Left lung (tissue), 10 donors: Measurements from ENCODE around the gene SNX25. TPM values are rescaled to one million over a fixed set of nuclear protein-coding genes. Genes with fewer than 3 reads are reported as not detected.

Experiments used
- ATAC-seq: fragments of 200-7000 bp; cut with Tn5 transposase; one replicate; pipeline ENCODE4 v1.9.1; 2020; ENCODE audit warnings: moderate library complexity
- DNase-seq, 4 donors: peaks; one replicate each; pipeline ENCODE4 v3.0.0-alpha.2; 2013 to 2020
- H3K27ac ChIP-seq, 2 donors: fragments of 200-600 bp; sonication (generic) in 1 of 2; one replicate each; pipeline versions ENCODE4 v1.5.0 to v1.8.0; 2020 to 2021
- H3K27me3 ChIP-seq, 2 donors: fragments of 200-600 bp; sonication (generic) in 1 of 2; one replicate each; pipeline versions ENCODE4 v1.5.0 to v1.8.0; 2020 to 2021
- H3K36me3 ChIP-seq, 2 donors: fragments of 200-600 bp; sonication (generic) in 1 of 2; one replicate each; pipeline versions ENCODE4 v1.5.0 to v1.8.0; 2020 to 2021
- H3K4me1 ChIP-seq, 2 donors: fragments of 200-600 bp; one replicate each; pipeline ENCODE4 v1.8.0; 2021
- H3K4me3 ChIP-seq, 2 donors: fragments of 200-600 bp; sonication (generic) in 1 of 2; one replicate each; pipeline versions ENCODE4 v1.5.0 to v1.8.0; 2020 to 2021; ENCODE audit warnings: mild to moderate bottlenecking in 1 of 2
- H3K9me3 ChIP-seq, 2 donors: fragments of 200-600 bp; sonication (generic) in 1 of 2; one replicate each; pipeline versions ENCODE4 v1.5.0 to v1.8.0; 2020 to 2021
- CTCF ChIP-seq, 2 donors: fragments of 200-600 bp; sonication (generic) in 1 of 2; IDR thresholded peaks; one replicate each; pipeline versions ENCODE4 v1.5.0 to v1.8.0; 2021; ENCODE audit warnings: antibody characterized with exemption in 2 of 2
- intact Hi-C, 2 donors: fragments of 100-400 bp; cut with DNase I; formaldehyde crosslinking; loops; one replicate each; pipeline versions ENCODE4 v1.11.2 to v1.14.2; 2022
- polyA plus RNA-seq, 6 donors: library from polyadenylated mRNA; unstranded; fragments of 120-200 nt; gene quantifications; one replicate each; pipeline ENCODE4 v1.2.1, GENCODE V29; 2013; ENCODE audit not compliant: insufficient read length in 6 of 6
- total RNA-seq, 2 donors: library from RNA; stranded (reverse); fragmentation: NEBNext Ultra II Directional; extraction: Animal tissue kit (Norgen Biotek cat#: 25700); gene quantifications; one replicate each; pipeline ENCODE4 v1.2.1, GENCODE V29; 2021
- donor health status: DM: no; HTN: yes; CAD: no.
- donor health status: DM: no; HTN: no; CAD: no.

SNX25 gene
- total and polyA plus RNA-seq, 8 donors: 15.5 to 122 (median 18.9) TPM

DNA sequence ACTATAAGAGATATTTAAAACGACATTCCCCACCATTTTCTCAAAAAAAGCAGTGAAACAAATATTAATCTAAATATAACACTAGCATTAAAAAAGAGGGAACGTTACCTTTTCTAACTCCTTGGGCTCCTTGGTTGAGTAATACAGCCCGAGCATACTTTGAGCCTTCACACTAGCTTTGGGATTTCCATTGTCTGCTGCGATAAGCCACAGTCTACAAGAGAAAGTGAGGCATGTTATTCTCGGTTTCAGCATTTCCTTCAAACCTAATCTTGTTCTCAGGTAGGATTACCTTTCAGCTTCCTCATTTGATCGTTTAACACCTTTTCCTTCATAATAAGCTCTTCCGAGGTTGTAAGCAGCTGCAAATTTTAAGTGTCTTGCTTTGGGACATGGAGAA is 164.6 kb downstream of the SNX25 start:
- H3K36me3 ChIP-seq: peaks cover 0 to 36% of the 10 kb centered on the region in 2 donors
- H3K27ac ChIP-seq: no peak overlapping the region
- ATAC-seq (no peak), DNase-seq (no peak)
- no peaks in the 10 kb centered on the region for H3K4me1 ChIP-seq
- no peaks in the 10 kb centered on the region for H3K27me3 ChIP-seq
- no peaks in the 10 kb centered on the region for H3K9me3 ChIP-seq
- no peak overlapping the region for H3K4me3 ChIP-seq
- no peak for TF ChIP-seq CTCF (IDR thresholded peaks at IDR 0.05)
- intact Hi-C loops: no loop called here

- intact Hi-C loops: no loop called here
- Histone ChIP-seq H3K9me3 (no peaks in the 10 kb centered on the region), H3K4me3 (no peak overlapping the region), H3K27me3 (no peaks in the 10 kb centered on the region), H3K4me1 (no peaks in the 10 kb centered on the region), H3K36me3 (peaks cover 0 to 36% of the 10 kb centered on the region in 2 donors), H3K27ac (no peak overlapping the region)
- TF ChIP-seq CTCF (IDR thresholded peaks at IDR 0.05): no peak
- DNase-seq (no peak), ATAC-seq (no peak)
These were observed 165.2 kb downstream of the SNX25 start for GRCh38 chr4:185374573-185374972.

GRCh38 chr4:185378264-185378663 is 168.9 kb downstream of the SNX25 start:
- H3K4me1 ChIP-seq: peaks cover 0 to 6% of the 10 kb centered on the region in 2 donors
- DNase-seq (no peak), ATAC-seq (no peak)
- H3K4me3 ChIP-seq: no peak overlapping the region
- H3K27ac ChIP-seq: no peak overlapping the region
- H3K9me3 ChIP-seq: no peaks in the 10 kb centered on the region
- peaks cover 0 to 11% of the 10 kb centered on the region in 2 donors for H3K36me3 ChIP-seq
- no peak for TF ChIP-seq CTCF (IDR thresholded peaks at IDR 0.05)
- intact Hi-C loops: no loop called here
- H3K27me3 ChIP-seq: no peaks in the 10 kb centered on the region

DNA sequence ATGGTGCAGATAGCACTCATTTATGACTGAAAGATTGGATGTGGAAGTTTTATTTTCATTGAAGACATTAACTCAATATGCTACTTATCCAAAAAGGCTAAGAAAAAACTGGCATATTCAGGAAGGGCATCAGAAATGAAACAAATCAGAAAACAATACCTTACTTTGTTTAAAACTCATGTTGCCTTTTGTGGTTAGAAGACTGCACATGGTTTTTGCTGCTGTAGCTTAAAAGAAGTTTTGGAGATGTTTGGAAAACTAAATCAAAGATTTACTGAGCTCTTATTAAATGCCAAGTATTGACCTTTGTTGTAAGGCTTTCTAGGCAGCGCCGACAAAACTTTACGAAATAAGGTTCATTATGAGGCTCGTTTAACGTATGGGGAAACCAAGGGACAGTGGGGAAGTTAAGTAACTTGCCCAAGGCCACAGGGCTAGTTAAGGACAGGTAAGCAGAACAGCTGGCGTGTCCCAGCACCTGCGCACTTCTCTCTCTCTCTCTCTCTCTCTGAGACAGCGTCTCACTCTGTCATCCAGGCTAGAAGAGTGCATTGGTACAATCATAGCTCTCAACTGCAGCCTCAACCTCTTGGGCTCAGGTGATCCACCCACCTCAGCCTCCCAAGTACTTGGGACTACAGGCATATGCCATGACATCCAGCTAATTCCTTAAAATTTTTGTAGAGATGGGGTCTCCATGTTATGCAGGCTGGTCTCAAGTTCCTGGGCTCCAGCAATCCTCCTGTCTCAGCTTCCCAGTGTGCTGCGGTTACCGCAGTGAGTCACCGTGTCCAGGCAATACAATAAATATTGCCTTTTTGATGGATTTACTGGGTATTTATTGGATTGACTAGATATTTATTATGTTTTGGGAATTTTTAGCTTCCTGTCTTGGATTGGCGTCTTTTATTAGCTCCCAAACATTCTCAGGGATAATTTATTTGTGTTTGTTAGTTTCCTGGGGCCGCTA is 170.2 kb downstream of the SNX25 start:
- no peak for TF ChIP-seq CTCF (IDR thresholded peaks at IDR 0.05)
- no peak for ATAC-seq
- DNase-seq: no peak
- intact Hi-C loops: no loop called here
- H3K4me3 ChIP-seq: no peak overlapping the region
- H3K9me3 ChIP-seq: no peaks in the 10 kb centered on the region
- H3K36me3 ChIP-seq: peaks cover 0 to 11% of the 10 kb centered on the region in 2 donors
- no peak overlapping the region for H3K27ac ChIP-seq
- H3K27me3 ChIP-seq: peaks cover 0 to 4% of the 10 kb centered on the region in 2 donors
- H3K4me1 ChIP-seq: peaks cover 0 to 11% of the 10 kb centered on the region in 2 donors

GRCh38 chr4:185380320-185380719 is 170.9 kb downstream of the SNX25 start:
- Histone ChIP-seq H3K4me1 (peaks cover 0 to 11% of the 10 kb centered on the region in 2 donors), H3K4me3 (no peak overlapping the region), H3K27me3 (peaks cover 0 to 11% of the 10 kb centered on the region in 2 donors), H3K9me3 (no peaks in the 10 kb centered on the region), H3K36me3 (peaks cover 0 to 11% of the 10 kb centered on the region in 2 donors), H3K27ac (no peak overlapping the region)
- DNase-seq (no peak), ATAC-seq (no peak)
- TF ChIP-seq CTCF (IDR thresholded peaks at IDR 0.05): no peak
- intact Hi-C loops: no loop called here
